Measurements from ENCODE around the gene SH3BP2. TPM values are rescaled to one million over a fixed set of nuclear protein-coding genes. Genes with fewer than 3 reads are reported as not detected.
A peak's percentile ranks its signal among the peaks of the same experiment; 100 is the strongest.

SH3BP2 gene, protein sequence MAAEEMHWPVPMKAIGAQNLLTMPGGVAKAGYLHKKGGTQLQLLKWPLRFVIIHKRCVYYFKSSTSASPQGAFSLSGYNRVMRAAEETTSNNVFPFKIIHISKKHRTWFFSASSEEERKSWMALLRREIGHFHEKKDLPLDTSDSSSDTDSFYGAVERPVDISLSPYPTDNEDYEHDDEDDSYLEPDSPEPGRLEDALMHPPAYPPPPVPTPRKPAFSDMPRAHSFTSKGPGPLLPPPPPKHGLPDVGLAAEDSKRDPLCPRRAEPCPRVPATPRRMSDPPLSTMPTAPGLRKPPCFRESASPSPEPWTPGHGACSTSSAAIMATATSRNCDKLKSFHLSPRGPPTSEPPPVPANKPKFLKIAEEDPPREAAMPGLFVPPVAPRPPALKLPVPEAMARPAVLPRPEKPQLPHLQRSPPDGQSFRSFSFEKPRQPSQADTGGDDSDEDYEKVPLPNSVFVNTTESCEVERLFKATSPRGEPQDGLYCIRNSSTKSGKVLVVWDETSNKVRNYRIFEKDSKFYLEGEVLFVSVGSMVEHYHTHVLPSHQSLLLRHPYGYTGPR
- total RNA-seq: 26.0 TPM
- 18.8 TPM for polyA plus RNA-seq

DNA sequence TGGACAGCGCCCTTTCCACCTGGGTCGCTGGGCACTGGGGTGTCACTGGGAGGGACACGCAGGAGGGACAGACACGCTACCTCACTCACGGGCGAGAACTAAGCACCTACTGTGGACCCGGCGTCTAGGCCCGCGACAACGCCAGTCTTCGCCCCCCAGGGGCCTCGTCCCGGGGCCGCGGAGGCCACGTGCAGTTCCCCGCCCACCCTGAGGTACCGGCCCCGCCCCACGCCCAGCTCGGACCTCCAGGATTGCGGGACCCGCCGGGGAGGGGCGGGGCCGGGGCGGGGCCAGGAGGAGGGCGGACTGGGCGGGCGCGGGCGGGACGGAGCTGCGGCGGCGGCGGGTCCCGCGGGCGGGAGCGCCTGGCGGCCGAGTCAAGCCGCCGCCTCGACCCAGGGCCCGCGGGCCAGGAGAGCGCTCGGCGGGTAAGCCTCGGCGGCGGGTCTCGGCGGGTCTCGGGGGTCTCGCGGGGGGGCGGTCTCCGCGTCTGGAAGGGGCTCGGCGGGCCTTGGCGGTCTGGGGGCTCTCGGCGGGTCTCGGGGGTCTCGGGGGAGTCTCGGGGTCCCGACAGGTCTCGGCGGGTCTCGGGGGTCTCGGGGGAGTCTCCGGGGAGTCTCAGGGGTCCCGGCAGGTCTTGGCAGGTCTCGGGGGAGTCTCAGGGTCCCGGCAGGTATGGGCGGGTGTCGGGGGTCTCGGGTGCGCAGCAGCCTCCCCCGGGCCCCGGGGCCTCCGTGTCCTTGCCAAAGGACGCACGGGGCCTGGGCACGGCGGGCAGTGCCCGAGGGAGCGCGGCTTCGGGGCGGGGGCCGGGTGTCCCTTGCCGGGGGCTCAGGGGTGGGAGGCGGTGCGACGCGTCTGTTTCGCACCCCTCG, at the start of gene SH3BP2:
TSS of gene SH3BP2 (plus strand) at position 375 of the 875 bp plus-strand sequence. CDS start 27,533 bp downstream, outside the sequence.
- Histone ChIP-seq H3K4me1 (ENCODE audit: insufficient read depth) (peaks cover 1% of the 10 kb centered on the region), H3K4me3 (ENCODE audit: low read depth, low read length) (peak within 1 kb of the TSS; percentile 60), H3K36me3 (ENCODE audit: insufficient read depth) (no peaks in the 10 kb centered on the region), H3K27ac (ENCODE audit: low read depth) (no peak within 1 kb of the TSS)
- no peak for DNase-seq (ENCODE audit: extremely low spot score)
- 7% methylated on average over 104 of the region's 104 CpGs for WGBS

DNA sequence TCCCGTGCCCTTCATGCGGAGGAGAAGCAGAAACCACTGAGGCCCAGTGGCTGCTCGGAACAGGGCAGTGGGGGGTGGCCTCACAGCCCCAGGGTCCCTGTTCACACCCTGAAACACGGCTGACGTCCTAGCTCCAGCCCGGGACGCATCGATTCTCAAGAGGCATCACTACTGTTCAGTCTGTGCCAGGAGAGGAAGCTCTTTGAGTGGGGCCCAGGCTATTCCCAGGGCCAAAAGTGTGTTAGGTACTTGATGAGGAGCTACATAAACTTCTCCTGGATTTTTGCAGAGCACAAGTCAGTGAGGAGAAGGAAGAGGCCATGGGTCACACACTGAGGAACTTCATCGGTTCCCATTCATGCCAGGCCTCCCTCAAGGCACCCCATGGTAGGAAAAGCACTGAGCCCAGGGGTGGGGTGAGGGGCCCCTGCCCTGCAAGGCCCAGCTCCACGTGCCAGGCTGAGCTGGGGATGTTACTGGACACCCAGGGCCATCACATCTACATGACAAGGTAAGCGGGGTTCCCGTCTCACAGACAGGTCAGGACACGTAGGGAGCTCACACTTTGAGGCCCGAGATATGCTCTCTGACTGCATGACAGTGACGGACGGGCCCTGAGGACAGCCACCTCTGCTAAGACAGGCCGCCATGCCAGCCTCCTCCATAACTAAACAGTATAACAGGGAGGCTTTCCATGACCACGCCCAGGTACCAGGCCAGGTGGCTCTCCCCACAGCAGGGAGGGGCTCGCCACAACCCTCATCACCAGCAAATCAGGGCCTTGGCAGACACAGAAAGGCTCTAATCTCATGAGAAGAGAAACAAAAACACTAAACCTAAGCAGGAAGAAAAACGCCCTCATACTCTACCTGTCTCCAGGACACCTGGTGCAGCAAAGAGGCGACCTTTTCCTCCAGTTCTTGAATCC, 49.1 kb upstream of the SH3BP2 start:
- no peaks in the 10 kb centered on the region for H3K4me1 ChIP-seq (ENCODE audit: insufficient read depth)
- DNase-seq (ENCODE audit: extremely low spot score): no peak
- peaks cover 4% of the 10 kb centered on the region for H3K36me3 ChIP-seq (ENCODE audit: insufficient read depth)
- 91% methylated on average over 21 of the region's 21 CpGs for WGBS
- H3K27ac ChIP-seq (ENCODE audit: low read depth): no peak overlapping the region
- no peak overlapping the region for H3K4me3 ChIP-seq (ENCODE audit: low read depth, low read length)

DNA sequence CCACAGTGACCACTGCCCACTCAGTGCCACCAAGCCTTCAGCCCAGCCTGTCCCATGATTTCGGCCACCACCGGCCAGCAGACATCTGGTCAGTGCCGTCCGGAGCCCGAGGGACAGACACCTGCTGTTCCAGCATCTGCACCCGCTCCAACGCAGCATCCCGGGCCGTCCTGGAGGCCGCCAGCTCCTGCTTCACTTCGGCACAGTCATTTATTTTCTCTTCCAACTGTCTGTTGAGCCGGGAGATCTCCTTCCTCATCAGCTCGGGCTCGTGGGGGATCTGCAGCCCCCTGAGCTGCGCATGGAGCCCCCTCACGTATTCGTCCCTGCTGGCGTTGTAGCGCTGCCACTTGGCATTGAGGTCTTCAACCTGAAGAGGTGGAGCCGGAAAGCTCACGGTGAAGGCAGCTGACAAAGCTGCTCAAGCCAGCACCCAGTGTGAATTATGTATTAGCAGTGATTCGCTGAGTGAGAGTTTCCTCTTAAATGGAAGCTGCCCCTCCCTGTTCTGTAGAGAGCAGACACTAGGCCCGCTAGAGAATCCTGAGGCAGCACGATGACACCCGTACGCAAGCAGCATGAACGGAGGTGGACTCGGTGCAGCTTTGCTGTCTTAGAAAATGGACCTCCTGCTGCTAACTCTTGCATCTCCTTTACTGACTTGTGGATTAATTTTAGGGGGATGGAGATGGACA, 48.2 kb upstream of the SH3BP2 start:
- no peaks in the 10 kb centered on the region for H3K4me1 ChIP-seq (ENCODE audit: insufficient read depth)

DNA sequence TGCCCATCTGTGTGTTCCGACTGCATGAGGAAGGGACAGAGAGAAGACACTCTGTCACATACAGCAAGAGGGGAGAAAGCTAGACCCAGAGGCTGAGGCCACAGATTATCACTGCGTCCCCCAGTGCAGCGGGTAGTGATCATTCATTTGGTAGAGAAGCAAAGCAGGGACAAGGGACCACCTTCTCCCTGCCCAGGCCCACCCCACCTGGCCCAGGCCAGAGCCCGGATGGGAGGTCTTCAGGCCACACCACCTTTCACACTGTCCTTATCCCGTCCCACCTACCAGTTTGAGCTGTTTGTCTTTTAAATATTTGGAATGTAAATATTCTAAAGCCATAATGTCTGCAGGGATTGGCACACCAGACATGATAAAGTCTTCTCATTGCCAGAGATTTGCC, 47.4 kb upstream of the SH3BP2 start:
- no peak overlapping the region for H3K4me3 ChIP-seq (ENCODE audit: low read depth, low read length)
- WGBS: 86% methylated on average over 5 of the region's 5 CpGs
- H3K27ac ChIP-seq (ENCODE audit: low read depth): no peak overlapping the region
- H3K4me1 ChIP-seq (ENCODE audit: insufficient read depth): no peaks in the 10 kb centered on the region
- peaks cover 4% of the 10 kb centered on the region for H3K36me3 ChIP-seq (ENCODE audit: insufficient read depth)
- DNase-seq (ENCODE audit: extremely low spot score): no peak

More for the DNA sequence above, 48.2 kb upstream of the SH3BP2 start:
- no peak for DNase-seq (ENCODE audit: extremely low spot score)
- peaks cover 4% of the 10 kb centered on the region for H3K36me3 ChIP-seq (ENCODE audit: insufficient read depth)
- WGBS: 93% methylated on average over 28 of the region's 28 CpGs
- no peak overlapping the region for H3K27ac ChIP-seq (ENCODE audit: low read depth)
- no peak overlapping the region for H3K4me3 ChIP-seq (ENCODE audit: low read depth, low read length)

DNA sequence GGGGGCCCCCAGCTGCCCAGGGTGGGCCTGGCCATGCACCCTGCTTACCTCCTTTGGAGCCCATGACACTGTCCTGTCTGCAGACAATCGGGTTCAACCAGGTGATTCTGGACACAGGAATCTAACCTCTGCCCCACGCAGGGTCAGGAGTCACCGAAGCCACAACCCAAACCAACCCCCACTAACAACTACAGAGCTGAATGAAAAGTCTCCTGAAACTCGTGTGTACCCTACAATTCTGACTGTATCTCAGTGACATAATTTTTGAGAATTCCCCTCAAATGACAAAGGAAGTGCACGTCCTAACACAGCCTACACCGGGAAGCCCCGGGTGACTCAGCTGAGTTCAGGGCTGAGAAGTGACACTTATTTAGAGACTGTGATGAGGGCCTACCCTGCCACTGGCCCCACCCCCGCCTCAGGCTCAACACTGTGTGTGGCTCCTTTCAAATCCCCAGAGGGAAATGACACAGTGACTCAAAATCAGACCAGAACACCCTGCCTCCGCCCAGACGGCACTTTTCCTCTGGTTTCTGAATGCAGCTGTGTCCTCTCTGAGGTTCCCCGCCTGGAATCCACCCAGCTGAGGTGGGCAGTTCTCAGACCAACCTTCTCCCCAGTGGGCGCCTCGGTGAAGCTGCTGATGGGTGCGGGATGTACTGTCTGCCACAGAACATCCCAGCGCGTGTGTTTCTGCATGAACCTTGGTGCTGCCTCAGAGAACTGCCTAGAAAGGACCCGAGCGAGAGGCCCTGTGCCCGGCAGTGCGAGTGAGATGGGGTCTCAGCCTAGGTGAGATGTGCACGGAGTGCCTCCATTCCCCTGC, 46.7 kb upstream of the SH3BP2 start:
- Histone ChIP-seq H3K36me3 (ENCODE audit: insufficient read depth) (peaks cover 4% of the 10 kb centered on the region), H3K4me3 (ENCODE audit: low read depth, low read length) (no peak overlapping the region), H3K27ac (ENCODE audit: low read depth) (no peak overlapping the region), H3K4me1 (ENCODE audit: insufficient read depth) (no peaks in the 10 kb centered on the region)
- 73% methylated on average over 21 of the region's 21 CpGs for WGBS
- DNase-seq (ENCODE audit: extremely low spot score): no peak

DNA sequence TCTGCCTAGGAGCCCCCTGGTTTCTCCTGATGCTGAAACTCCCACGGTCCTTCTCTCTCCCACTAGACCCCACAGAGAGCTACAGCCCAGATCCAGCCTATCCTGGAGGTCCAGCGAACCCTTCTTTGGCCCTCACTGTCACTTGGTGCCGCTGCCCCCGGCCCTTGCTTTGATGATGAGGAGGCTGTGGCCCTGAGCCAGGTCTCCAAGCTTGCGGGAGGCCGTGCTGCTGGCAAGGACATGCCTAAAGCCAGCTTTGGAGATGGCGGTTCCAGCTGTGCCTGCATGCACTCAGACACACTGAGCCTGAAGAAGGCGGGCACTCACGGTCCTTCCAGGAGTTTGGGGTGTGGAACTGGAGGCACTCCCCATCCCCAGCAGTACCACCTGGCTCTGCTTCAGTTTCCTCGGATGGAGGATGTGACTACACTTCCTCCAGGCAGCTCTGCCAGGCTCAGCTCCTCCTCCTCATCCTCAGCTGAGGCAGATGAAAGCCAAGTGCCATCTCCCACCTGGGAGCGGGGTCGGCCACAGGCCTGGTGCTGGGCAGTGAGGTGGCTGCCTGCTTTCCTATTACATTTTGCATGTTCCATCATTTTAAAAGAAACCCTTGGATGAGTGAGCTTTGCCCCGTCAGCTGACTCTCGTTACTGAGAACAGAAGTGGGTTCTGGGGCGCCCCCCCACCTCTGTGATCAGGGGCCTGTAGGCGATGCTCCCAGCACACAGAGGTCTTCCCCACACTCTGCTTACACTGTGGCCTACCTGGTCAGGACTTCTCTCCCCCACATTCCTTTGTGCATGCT, 45.8 kb upstream of the SH3BP2 start:
- 85% methylated on average over 16 of the region's 16 CpGs for WGBS
- Histone ChIP-seq H3K4me1 (ENCODE audit: insufficient read depth) (no peaks in the 10 kb centered on the region), H3K27ac (ENCODE audit: low read depth) (no peak overlapping the region), H3K36me3 (ENCODE audit: insufficient read depth) (peaks cover 4% of the 10 kb centered on the region), H3K4me3 (ENCODE audit: low read depth, low read length) (no peak overlapping the region)
- DNase-seq (ENCODE audit: extremely low spot score): no peak

DNA sequence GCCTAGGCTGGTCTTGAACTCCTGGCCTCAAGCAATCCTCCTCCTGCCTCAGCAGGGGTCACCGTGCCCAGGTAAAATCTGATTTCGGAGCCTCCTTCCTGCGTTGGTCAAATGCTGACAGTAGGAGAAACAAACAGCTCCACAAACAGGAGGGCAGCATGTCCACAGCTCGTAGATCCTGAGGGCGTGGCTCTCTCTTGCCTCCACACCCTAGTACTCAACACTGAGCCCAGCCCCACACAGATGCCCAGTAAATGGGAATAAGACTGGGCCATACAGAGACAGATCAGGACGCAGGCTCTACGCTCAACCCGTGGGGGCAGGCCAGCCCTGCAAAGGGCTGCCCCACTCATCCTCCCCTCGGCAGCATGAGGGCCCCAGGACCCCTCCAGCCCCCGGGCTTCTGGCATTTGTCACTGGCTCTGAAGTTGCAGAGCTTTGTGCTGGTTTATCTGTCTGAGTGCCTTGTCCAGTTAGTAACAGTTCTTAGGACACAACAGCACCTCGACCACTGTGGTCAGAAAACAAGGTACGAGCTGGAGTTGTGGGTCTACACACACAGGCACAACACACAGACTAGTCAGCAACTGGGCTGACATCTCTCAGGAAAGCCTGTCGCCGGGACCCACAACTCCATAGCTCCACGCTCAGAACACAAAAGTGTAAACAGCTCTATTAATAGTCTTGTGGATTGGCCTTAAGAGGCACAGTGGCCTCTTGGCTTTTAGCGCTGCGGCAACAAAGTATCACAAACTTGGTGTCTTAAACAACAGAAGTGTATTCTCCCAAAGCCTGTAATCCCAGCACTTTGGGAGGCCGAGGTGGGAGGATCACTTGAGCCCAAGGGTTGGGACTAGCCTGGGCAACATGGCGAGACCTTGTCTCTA, 41.9 kb upstream of the SH3BP2 start:
- 61% methylated on average over 19 of the region's 19 CpGs for WGBS
- Histone ChIP-seq H3K4me3 (ENCODE audit: low read depth, low read length) (no peak overlapping the region), H3K4me1 (ENCODE audit: insufficient read depth) (peaks cover 2% of the 10 kb centered on the region), H3K36me3 (ENCODE audit: insufficient read depth) (no peaks in the 10 kb centered on the region), H3K27ac (ENCODE audit: low read depth) (no peak overlapping the region)
- no peak for DNase-seq (ENCODE audit: extremely low spot score)

DNA sequence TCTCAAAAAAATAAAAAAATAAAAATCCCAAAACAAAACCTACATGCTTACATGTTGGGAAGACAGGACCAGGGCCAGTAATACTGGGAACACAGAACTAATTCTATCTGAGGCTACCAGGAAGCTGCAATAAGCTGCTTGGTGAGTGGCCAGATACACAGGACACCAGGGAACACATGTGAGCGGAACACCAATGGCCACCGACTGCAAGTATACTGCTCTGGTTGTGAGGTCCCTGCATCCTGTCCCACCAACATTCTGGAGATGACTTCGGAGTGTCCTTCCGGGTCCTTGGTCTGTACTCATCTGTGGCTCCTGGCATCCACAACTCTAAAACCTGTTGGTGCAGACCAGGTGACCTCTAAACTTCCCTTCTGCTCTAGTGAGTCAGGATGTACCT, 39.4 kb upstream of the SH3BP2 start:
- Histone ChIP-seq H3K36me3 (ENCODE audit: insufficient read depth) (no peaks in the 10 kb centered on the region), H3K4me3 (ENCODE audit: low read depth, low read length) (no peak overlapping the region), H3K27ac (ENCODE audit: low read depth) (no peak overlapping the region), H3K4me1 (ENCODE audit: insufficient read depth) (peaks cover 2% of the 10 kb centered on the region)
- no peak for DNase-seq (ENCODE audit: extremely low spot score)
- WGBS: 88% methylated on average over 4 of the region's 4 CpGs

DNA sequence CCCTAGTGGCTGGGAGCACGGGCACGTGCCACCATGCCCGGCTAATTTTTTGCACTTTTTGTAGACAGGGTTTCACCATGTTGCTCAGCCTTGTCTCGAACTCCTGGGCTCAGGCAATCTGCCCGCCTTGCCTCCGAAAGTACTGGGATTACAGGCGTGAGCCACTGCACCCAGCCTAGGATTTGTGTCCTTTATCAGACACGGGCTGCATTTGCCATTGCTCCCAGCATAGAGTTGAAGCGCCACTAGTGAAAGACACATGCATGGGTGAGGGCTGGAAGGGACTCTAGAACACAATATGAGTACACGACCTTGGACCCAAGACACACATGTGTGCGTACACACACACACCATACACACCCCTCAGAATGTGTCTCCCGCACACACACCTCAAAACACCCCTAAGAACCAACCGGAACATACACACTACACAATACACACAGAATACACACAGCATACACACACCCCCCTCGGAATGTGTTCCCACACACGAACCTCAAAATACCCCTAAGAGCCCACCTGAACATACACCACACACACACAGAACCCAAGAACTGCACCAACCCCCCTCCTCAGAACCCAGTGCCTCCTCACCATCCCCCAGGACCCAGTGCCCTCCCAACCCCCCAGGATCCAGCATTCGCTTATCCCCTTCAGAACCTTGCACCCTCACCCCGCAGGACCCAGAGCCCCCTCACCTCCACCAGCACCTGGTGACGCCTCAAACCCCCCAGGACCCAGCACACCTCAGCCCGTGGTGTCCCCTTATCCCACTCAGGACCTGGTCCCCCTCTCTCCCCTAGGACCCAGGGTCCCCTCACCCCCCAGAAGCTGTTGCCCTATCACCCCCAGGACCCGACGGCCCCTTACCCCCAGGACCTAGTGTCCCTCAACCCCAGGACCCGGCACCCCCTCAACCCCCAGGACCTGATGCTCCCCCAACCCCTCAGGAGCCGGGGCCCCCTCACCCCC, 37.8 kb upstream of the SH3BP2 start:
- H3K27ac ChIP-seq (ENCODE audit: low read depth): no peak overlapping the region
- no peak for DNase-seq (ENCODE audit: extremely low spot score)
- peak overlapping the region; percentile 94 for H3K4me3 ChIP-seq (ENCODE audit: low read depth, low read length)
- WGBS: 60% methylated on average over 23 of the region's 23 CpGs
- H3K36me3 ChIP-seq (ENCODE audit: insufficient read depth): no peaks in the 10 kb centered on the region
- H3K4me1 ChIP-seq (ENCODE audit: insufficient read depth): peaks cover 2% of the 10 kb centered on the region
